GM21619 (cell line): ENCODE data around the gene ODAD4.

Experiments used
- ATAC-seq: cut with Tn5 transposase; IDR thresholded peaks from one replicate; pipeline ENCODE4 v1.9.1; 2021; ENCODE audit not compliant: unreplicated experiment

Gene ODAD4, protein sequence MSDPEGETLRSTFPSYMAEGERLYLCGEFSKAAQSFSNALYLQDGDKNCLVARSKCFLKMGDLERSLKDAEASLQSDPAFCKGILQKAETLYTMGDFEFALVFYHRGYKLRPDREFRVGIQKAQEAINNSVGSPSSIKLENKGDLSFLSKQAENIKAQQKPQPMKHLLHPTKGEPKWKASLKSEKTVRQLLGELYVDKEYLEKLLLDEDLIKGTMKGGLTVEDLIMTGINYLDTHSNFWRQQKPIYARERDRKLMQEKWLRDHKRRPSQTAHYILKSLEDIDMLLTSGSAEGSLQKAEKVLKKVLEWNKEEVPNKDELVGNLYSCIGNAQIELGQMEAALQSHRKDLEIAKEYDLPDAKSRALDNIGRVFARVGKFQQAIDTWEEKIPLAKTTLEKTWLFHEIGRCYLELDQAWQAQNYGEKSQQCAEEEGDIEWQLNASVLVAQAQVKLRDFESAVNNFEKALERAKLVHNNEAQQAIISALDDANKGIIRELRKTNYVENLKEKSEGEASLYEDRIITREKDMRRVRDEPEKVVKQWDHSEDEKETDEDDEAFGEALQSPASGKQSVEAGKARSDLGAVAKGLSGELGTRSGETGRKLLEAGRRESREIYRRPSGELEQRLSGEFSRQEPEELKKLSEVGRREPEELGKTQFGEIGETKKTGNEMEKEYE

DNA sequence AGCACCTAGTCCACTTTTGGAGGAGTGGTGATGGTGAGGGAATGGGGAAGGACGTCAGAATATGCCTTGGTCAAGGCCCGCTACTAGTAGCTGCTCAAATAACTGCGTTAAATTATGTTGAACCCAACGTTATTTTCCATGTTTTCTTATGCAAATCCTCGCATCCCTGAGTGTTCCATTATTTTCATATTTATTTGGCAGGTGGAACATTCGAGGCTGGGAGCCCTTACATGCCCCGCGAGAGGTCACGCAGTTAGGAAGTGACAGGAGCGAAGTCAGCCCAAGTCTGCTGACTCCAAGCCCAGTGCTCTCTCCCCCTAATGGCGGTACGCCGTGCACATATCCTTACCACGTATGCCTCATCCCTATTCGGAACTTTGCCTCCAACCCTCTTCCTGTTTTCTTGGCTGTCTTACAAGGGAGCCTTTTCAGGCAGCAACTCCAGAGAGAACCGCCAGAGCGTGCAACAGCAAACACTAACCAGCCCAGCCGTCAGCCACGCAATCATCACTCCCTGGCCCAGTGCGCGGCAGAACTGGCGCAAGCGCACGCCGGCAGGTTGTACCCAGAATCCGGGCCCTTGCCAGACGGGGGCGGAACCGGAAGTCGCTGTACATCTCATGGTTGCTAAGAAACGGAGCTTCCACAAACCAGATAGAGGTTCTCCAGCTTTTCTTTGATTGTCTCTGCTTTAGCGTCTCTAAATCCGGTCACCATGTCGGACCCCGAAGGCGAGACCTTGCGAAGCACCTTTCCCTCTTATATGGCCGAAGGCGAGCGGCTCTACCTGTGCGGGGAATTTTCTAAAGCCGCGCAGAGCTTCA lies at the start of gene ODAD4:
Gene ODAD4 (plus strand): TSS at position 609 of the 824 bp plus-strand sequence. CDS start 107 bp downstream, at position 716.
- peak; percentile 96 for ATAC-seq

DNA sequence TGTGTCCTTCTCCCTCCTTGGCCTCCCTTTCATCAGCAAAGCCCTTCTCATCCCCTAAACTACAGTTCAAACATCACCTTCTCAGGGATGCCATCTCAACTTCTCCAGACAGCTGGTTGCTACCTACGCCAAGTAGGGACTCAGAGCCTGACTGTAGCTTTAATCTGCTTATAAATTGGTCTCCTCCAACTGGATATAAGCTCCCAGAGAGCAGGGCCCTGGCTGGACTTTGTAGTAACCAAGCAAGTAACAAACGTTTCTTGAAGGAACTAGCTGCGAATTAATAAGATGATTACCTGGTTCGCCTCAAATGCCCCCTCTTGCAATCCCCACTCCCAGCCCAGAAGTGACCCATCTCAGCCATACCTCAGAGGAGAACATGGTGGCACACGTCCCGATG lies 47.7 kb upstream of the ODAD4 start:
- no peak for ATAC-seq

DNA sequence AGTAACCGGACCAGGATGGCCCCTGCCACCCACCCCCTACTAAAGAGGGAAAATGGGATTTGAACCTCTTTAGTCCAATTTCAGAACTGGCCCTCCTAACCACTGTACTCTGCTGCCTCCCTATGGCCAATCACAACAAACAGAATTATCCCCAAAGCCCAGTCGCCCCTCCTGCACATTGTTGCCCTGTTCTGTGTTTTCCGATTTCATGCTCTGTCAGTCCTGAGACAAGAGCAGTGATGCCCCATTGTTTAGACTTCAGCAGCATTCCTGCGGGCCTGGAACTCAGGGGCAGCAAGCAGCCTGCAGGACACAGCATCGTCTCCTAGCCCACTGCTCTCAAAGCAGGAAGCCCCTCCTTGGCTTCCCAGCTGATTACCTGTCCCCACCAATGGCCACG lies 44.7 kb upstream of the ODAD4 start:
- no peak for ATAC-seq

GRCh38 chr17:41888332-41888965 lies 42.0 kb upstream of the ODAD4 start:
- ATAC-seq = no peak

- no peak for ATAC-seq
Measured at GRCh38 chr17:41891135-41892020, 39.0 kb upstream of the ODAD4 start.

GRCh38 chr17:41892021-41892376 lies 38.4 kb upstream of the ODAD4 start:
- ATAC-seq = no peak

DNA sequence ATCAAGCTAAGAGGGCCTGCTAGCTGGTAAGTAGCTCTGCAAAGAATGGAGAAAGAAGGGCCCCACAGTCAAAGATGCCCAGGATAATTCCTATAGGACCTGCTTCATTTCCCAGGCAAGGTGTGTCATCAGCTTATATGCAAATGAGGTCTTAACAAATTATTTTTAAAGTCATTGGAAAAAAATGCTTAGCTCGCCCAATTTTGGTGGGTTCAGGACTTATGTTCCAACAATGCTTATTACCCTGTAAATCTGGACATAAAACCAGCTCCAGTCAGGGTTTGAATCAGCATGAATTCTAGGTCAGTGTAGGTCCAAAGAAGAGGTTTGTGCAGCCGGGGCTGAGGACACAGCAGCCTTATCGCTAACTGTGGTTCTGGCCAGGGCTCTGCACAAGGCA lies 37.0 kb upstream of the ODAD4 start:
- ATAC-seq = no peak

- ATAC-seq = no peak
Measured at GRCh38 chr17:41894791-41895331, 35.6 kb upstream of the ODAD4 start.

DNA sequence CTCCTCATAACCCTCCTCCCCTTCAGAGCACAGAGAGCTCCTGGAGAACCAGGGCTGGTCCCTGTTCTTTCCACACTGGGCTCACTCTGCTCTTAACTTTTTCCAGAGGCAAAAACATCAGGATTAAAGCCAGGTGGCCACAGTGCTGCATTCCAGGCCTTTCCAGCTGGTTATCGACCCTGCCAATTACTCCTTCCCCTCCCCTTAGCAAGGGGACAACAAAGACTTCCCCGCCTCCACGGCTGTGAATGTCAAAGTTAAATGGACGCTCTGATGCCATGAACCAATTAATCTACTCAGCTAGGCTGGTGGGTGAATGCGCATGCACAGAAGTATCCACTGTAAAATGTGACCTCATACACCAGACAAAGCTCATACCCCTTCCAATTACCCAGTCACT lies 34.8 kb upstream of the ODAD4 start:
- no peak for ATAC-seq

GRCh38 chr17:41896726-41897125 lies 33.7 kb upstream of the ODAD4 start:
- no peak for ATAC-seq

DNA sequence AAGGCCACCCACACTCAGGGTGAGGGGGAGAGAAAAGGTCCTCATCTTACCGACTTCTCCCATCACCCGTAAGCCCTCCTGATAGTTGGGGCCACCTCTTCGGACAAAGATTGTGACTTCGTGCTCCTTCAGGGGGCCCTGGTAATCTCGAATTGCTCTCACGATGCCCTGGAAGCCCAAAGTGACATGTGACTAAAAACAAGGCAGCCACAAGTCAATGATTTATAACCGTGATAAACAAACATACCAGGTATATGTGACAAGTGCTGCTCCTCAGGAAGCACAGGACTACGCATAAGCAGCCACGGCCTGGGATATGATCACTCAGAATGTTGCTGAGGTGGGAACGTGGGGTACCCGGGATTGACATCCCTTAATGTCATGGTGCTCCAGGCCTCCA lies 28.8 kb upstream of the ODAD4 start:
- ATAC-seq = no peak

GRCh38 chr17:41904242-41904841 lies 26.1 kb upstream of the ODAD4 start:
- ATAC-seq = no peak

DNA sequence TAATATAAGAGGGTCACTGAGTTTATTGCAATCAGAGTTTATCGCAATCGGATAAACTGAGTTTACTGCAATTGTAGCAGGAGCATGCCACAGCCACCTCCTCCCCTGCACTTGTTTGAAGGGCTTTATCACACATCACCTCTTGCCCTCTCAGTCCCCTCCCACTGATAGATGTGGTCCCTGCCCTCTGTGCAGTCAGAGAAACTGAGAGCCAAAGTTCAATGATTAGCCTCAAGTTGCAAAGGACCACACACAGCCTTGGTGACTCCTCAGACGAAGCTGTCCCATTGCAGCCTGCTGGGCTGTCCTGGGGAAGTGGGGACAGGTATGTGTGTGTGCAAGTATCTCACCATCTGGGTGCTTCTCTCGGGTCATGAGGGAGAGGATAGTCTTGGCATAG lies 25.2 kb upstream of the ODAD4 start:
- ATAC-seq = no peak

- ATAC-seq = no peak
Measured at GRCh38 chr17:41906465-41907184, 23.8 kb upstream of the ODAD4 start.

DNA sequence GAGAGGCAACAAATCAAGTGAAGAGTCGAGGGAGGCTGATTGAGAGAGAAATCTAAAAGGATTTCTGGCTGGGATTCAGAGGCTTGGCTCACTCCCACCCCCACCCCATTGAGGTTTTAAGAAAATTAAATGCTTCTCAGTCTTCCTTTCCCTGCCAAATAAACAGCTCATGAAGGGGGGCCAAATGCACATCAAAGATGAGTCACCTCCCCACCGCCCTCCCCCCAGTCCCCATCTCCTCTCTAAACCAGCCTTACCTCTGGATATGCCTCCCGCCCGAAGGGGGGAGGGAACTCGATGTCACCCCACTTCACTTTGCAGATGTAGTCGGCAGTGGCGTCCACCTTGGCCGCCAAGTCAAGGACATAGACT lies 23.2 kb upstream of the ODAD4 start:
- ATAC-seq = no peak

GRCh38 chr17:41907633-41908539 lies 22.5 kb upstream of the ODAD4 start:
- no peak for ATAC-seq

- ATAC-seq = no peak
Measured at GRCh38 chr17:41909088-41909487, 21.3 kb upstream of the ODAD4 start.
